Thoracic aorta (tissue), 2 donors: ENCODE results near the gene PPIL6. TPM values are rescaled to one million over a fixed set of nuclear protein-coding genes. Genes with fewer than 3 reads are reported as not detected.

ENCODE experiments used
- ATAC-seq: fragments of 150-250 bp; one replicate; pipeline ENCODE4 v1.8.0; 2017; ENCODE audit warnings: low read depth; ENCODE audit not compliant: insufficient number of reproducible peaks, low FRiP score
- DNase-seq: peaks from one replicate; pipeline ENCODE4 v3.0.0-alpha.2; 2020; ENCODE audit warnings: low spot score
- H3K27ac ChIP-seq, 2 donors: fragments of 200-600 bp; sonication (generic); 1 replicate in 1 of 2; 2 replicates in 1 of 2; pipeline ENCODE4 v1.5.1; 2016; ENCODE audit warnings: mild to moderate bottlenecking in 2 of 2, moderate library complexity in 2 of 2
- H3K27me3 ChIP-seq: fragments of 200-600 bp; sonication (generic); replicated peaks from 2 replicates; pipeline ENCODE4 v1.6.0; 2016; ENCODE audit warnings: mild to moderate bottlenecking; ENCODE audit not compliant: insufficient read depth
- H3K36me3 ChIP-seq: fragments of 200-600 bp; sonication (generic); one replicate; pipeline ENCODE4 v1.5.1; 2016
- H3K4me1 ChIP-seq, 2 donors: fragments of 200-600 bp; sonication (generic); 1 replicate in 1 of 2; 2 replicates in 1 of 2; pipeline versions ENCODE4 v1.5.1 to v1.6.0; 2016; ENCODE audit warnings: low read depth in 2 of 2, mild to moderate bottlenecking in 1 of 2; ENCODE audit not compliant: control insufficient read depth in 1 of 2
- H3K4me3 ChIP-seq: fragments of 200-600 bp; sonication (generic); 2 replicates; pipeline ENCODE4 v1.5.1; 2016; ENCODE audit warnings: mild to moderate bottlenecking
- H3K9me3 ChIP-seq: fragments of 200-600 bp; sonication (generic); 2 replicates; pipeline ENCODE4 v1.5.1; 2016
- CTCF ChIP-seq: fragments of 200-600 bp; sonication (generic); IDR thresholded peaks from one replicate; pipeline ENCODE4 v1.5.1; 2019; ENCODE audit warnings: antibody characterized with exemption
- total RNA-seq, 2 donors: library from RNA; depleted of rRNA; stranded (reverse); fragments of >200 nt; gene quantifications; one replicate each; pipeline versions ENCODE4 v1.1.0 to v1.2.3, GENCODE V29; 2016

The PPIL6 gene
- total RNA-seq, 2 donors from 2014 or later, result 2.2 to 5.8 TPM

GRCh38 chr6:109458774-109459531, 18.5 kb upstream of the PPIL6 start:
- no peak for ATAC-seq
- Histone ChIP-seq H3K27me3 (no peaks in the 10 kb centered on the region), H3K27ac (no peak overlapping the region), H3K4me1 (peaks cover 9 to 25% of the 10 kb centered on the region in 2 donors), H3K4me3 (no peak overlapping the region), H3K36me3 (no peaks in the 10 kb centered on the region), H3K9me3 (no peaks in the 10 kb centered on the region)
- no peak for TF ChIP-seq CTCF
- DNase-seq, result no peak

DNA sequence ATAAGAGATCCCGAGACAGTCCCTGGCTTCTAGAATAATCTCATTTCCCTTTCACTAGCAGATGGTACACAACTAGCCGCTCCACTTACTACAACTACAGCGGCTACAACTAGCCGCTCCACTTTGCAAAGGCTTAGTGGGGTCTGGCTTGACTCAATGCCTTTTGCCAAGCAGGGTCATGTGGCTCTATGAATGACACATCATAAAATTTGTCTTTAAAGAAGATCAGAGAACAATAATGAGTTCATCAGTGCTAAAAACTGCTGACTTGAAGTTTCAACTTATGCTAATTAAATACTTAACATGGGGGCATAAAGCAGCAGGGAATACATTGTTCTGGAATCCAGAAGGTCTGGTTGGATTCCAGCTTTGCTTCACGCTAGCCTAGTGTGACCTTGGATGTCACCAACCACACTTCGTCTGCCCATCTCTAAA, 17.2 kb upstream of the PPIL6 start:
- no peak for TF ChIP-seq CTCF
- no peaks in the 10 kb centered on the region for H3K36me3 ChIP-seq
- no peak overlapping the region for H3K4me3 ChIP-seq
- H3K27ac ChIP-seq, result peak overlapping the region; percentile 28 to 90
- no peaks in the 10 kb centered on the region for H3K9me3 ChIP-seq
- H3K27me3 ChIP-seq, result no peaks in the 10 kb centered on the region
- peaks cover 9 to 31% of the 10 kb centered on the region in 2 donors for H3K4me1 ChIP-seq
- no peak for ATAC-seq
- DNase-seq, result no peak

DNA sequence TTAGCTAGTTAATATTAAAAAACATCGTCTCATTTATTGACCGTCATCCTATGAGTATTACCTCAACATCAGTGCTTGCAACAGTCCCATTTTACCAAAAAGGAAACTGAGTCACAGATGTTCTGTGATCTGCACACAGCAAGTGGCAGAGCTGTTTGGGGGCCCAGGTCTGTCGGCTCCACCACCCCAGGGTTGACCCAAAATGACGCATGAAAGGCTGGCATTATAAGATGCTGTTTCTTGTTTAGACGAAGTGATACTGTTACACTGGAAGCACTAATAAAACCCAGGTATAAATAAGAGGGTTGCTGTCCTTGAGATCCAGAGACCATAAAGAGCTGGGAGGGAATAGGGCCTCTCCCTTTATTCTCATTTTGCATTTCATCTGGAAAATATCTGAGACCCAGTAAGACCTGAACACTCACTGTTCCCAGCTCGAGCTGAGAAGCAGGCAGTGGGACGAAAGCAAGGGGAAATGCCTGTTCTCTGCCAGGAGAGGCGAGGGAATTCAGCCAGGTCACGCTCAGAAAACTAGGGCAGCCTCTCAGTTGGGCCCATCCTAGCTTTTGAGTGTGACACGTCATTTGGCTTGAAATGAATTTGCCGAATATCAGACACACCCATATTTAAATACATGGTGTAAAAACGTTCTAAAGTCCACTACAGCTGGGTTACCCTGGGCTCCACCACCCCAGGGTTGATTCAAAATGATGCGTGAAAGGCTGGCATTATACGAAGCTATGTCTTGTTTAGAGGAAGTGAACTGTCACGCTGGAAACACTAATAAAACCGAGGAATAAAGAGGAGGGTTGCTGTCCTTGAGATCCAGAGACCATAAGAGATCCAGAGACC, 16.5 kb upstream of the PPIL6 start:
- peaks cover 9 to 31% of the 10 kb centered on the region in 2 donors for H3K4me1 ChIP-seq
- H3K4me3 ChIP-seq, result peak overlapping the region; percentile 95
- peaks cover 3% of the 10 kb centered on the region for H3K36me3 ChIP-seq
- H3K27me3 ChIP-seq, result no peaks in the 10 kb centered on the region
- ATAC-seq (peak; percentile 24), DNase-seq (no peak)
- peak overlapping the region; percentile 73 to 90 for H3K27ac ChIP-seq
- H3K9me3 ChIP-seq, result no peaks in the 10 kb centered on the region
- TF ChIP-seq CTCF, result no peak

GRCh38 chr6:109456111-109456583, 15.7 kb upstream of the PPIL6 start:
- DNase-seq (no peak), ATAC-seq (peak; percentile 4)
- peaks cover 9 to 31% of the 10 kb centered on the region in 2 donors for H3K4me1 ChIP-seq
- no peaks in the 10 kb centered on the region for H3K9me3 ChIP-seq
- H3K27ac ChIP-seq, result peak overlapping the region; percentile 73 to 90
- H3K36me3 ChIP-seq, result peaks cover 9% of the 10 kb centered on the region
- no peak for TF ChIP-seq CTCF
- H3K4me3 ChIP-seq, result peak overlapping the region; percentile 95
- H3K27me3 ChIP-seq, result no peaks in the 10 kb centered on the region
